Neuron (in vitro differentiated cells): Measurements from ENCODE around the gene HOXB2.

ENCODE experiments used
- H2AFZ ChIP-seq: one replicate; pipeline ENCODE4 v1.6.1; 2013; ENCODE audit warnings: low read depth, mild to moderate bottlenecking, inconsistent platforms, low read length, moderate library complexity
- H3K27me3 ChIP-seq: one replicate; pipeline ENCODE4 v1.6.1; 2013; ENCODE audit warnings: low read length; ENCODE audit not compliant: insufficient read depth
- H3K36me3 ChIP-seq: one replicate; pipeline ENCODE4 v1.6.1; 2013; ENCODE audit warnings: low read length; ENCODE audit not compliant: insufficient read depth
- H3K4me1 ChIP-seq: one replicate; pipeline ENCODE4 v1.6.1; 2013; ENCODE audit warnings: low read length; ENCODE audit not compliant: insufficient read depth
- H3K4me3 ChIP-seq: 2 replicates; pipeline ENCODE4 v1.5.1; 2013; ENCODE audit warnings: mild to moderate bottlenecking, low read length, moderate library complexity
- H3K9me3 ChIP-seq: one replicate; pipeline ENCODE4 v1.6.1; 2013; ENCODE audit warnings: low read length

Gene HOXB2

GRCh38 chr17:48575673-48576478 is 31.0 kb upstream of the HOXB2 start:
- H3K27me3 ChIP-seq: peaks cover 92% of the 10 kb centered on the region
- no peaks in the 10 kb centered on the region for H3K36me3 ChIP-seq
- H3K9me3 ChIP-seq: no peaks in the 10 kb centered on the region
- no peaks in the 10 kb centered on the region for H3K4me1 ChIP-seq
- H2AFZ ChIP-seq: no peak overlapping the region
- no peak overlapping the region for H3K4me3 ChIP-seq

GRCh38 chr17:48575066-48575582 is 30.2 kb upstream of the HOXB2 start:
- Histone ChIP-seq H3K27me3 (peaks cover 92% of the 10 kb centered on the region), H3K36me3 (no peaks in the 10 kb centered on the region), H3K4me1 (no peaks in the 10 kb centered on the region), H2AFZ (no peak overlapping the region), H3K9me3 (no peaks in the 10 kb centered on the region), H3K4me3 (no peak overlapping the region)

- H3K4me1 ChIP-seq: no peaks in the 10 kb centered on the region
- H3K36me3 ChIP-seq: no peaks in the 10 kb centered on the region
- no peak overlapping the region for H3K4me3 ChIP-seq
- H3K27me3 ChIP-seq: peaks cover 92% of the 10 kb centered on the region
- H3K9me3 ChIP-seq: no peaks in the 10 kb centered on the region
- H2AFZ ChIP-seq: no peak overlapping the region
These were observed 29.7 kb upstream of the HOXB2 start for GRCh38 chr17:48574505-48575065.

- H3K4me1 ChIP-seq: no peaks in the 10 kb centered on the region
- peaks cover 98% of the 10 kb centered on the region for H3K27me3 ChIP-seq
- no peak overlapping the region for H3K4me3 ChIP-seq
These were observed 27.0 kb upstream of the HOXB2 start for GRCh38 chr17:48571826-48572417.

DNA sequence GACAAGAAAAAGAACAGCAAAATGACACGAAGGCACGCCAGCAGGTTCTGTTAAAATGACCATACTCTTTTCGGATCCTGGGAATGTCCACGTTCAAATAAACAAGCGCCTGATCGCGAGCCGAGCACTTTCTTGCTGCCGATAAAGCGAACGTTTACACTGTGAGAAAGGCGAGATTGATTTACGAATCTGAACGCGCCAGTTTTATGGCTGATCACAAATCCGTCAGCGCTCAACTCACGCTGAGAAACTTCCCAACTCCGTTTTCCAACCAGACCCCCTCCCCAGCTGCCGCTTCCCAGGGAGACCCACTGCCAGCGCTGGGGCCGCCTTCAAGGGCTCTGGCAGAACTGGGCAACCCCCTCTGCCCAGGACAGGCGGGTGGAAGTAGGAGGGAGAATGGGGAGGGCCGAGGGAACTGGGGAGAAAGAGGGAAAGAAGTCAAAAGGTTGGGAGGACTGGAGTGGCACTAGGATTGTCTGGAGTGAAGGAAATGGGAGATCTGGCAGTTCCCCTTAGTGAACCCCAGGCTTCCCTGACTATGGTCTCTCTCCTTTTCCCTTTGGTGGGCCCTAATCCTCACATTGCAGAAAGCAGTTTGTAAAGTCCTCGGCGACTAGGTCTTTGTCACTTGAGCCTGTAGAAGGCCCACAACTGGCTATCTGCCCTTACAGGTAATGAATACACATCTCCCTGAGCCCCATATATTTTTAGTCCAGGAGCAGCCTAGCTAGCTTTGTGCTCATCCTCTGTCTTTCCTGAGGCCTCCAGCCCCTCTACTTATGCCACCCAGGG is 26.3 kb upstream of the HOXB2 start:
- no peaks in the 10 kb centered on the region for H3K9me3 ChIP-seq
- peaks cover 100% of the 10 kb centered on the region for H3K27me3 ChIP-seq
- H3K4me1 ChIP-seq: no peaks in the 10 kb centered on the region
- H3K36me3 ChIP-seq: no peaks in the 10 kb centered on the region
- no peak overlapping the region for H3K4me3 ChIP-seq
- no peak overlapping the region for H2AFZ ChIP-seq

More at GRCh38 chr17:48571826-48572417, 27.0 kb upstream of the HOXB2 start:
- Histone ChIP-seq H3K36me3 (no peaks in the 10 kb centered on the region), H2AFZ (no peak overlapping the region), H3K9me3 (no peaks in the 10 kb centered on the region)

- no peak overlapping the region for H2AFZ ChIP-seq
- no peak overlapping the region for H3K4me3 ChIP-seq
- no peaks in the 10 kb centered on the region for H3K4me1 ChIP-seq
- peaks cover 100% of the 10 kb centered on the region for H3K27me3 ChIP-seq
- no peaks in the 10 kb centered on the region for H3K36me3 ChIP-seq
- H3K9me3 ChIP-seq: no peaks in the 10 kb centered on the region
These were observed 25.6 kb upstream of the HOXB2 start for GRCh38 chr17:48570325-48571023.

- Histone ChIP-seq H3K4me1 (no peaks in the 10 kb centered on the region), H3K27me3 (peaks cover 100% of the 10 kb centered on the region), H2AFZ (no peak overlapping the region), H3K9me3 (no peaks in the 10 kb centered on the region), H3K4me3 (no peak overlapping the region), H3K36me3 (no peaks in the 10 kb centered on the region)
These were observed 24.9 kb upstream of the HOXB2 start for GRCh38 chr17:48569674-48570324.

- H3K27me3 ChIP-seq: peaks cover 99% of the 10 kb centered on the region
- H3K9me3 ChIP-seq: no peaks in the 10 kb centered on the region
- H2AFZ ChIP-seq: no peak overlapping the region
- no peaks in the 10 kb centered on the region for H3K4me1 ChIP-seq
- H3K4me3 ChIP-seq: no peak overlapping the region
- H3K36me3 ChIP-seq: no peaks in the 10 kb centered on the region
These were observed 24.3 kb upstream of the HOXB2 start for GRCh38 chr17:48569240-48569582.

GRCh38 chr17:48568499-48569239 is 23.8 kb upstream of the HOXB2 start:
- Histone ChIP-seq H2AFZ (no peak overlapping the region), H3K27me3 (peaks cover 96% of the 10 kb centered on the region), H3K36me3 (no peaks in the 10 kb centered on the region), H3K4me1 (no peaks in the 10 kb centered on the region), H3K9me3 (no peaks in the 10 kb centered on the region), H3K4me3 (no peak overlapping the region)

- Histone ChIP-seq H3K27me3 (peaks cover 96% of the 10 kb centered on the region), H3K9me3 (no peaks in the 10 kb centered on the region), H2AFZ (no peak overlapping the region), H3K4me3 (no peak overlapping the region), H3K36me3 (no peaks in the 10 kb centered on the region), H3K4me1 (no peaks in the 10 kb centered on the region)
These were observed 22.9 kb upstream of the HOXB2 start for GRCh38 chr17:48567646-48568354.

DNA sequence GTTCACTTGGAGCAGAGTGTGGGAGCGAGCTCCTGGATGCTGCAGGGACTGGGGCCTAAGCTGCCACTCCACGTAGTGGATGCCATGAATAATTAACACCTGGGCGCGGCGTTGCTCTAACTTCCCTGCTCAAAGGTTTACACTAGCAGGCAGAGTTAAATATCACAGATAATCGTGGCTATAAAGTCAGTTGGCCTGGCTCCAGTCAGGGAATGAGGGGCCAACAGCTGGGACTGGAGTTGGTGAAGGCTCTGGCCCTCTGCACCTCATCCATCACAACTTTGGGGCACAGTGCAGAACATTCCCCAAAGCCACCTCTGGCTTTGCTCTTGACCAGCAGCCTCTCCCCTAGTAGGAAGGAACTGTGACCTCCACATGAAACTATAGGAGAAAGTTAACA is 22.3 kb upstream of the HOXB2 start:
- Histone ChIP-seq H3K27me3 (peaks cover 96% of the 10 kb centered on the region), H3K4me3 (no peak overlapping the region), H3K4me1 (no peaks in the 10 kb centered on the region)

More for the DNA sequence above, 22.3 kb upstream of the HOXB2 start:
- no peak overlapping the region for H2AFZ ChIP-seq
- H3K36me3 ChIP-seq: no peaks in the 10 kb centered on the region
- no peaks in the 10 kb centered on the region for H3K9me3 ChIP-seq
